BJ (cell line): ENCODE measurements around the gene ANG. TPM values are rescaled to one million over a fixed set of nuclear protein-coding genes. Genes with fewer than 3 reads are reported as not detected.
A peak's percentile ranks its signal among the peaks of the same experiment; 100 is the strongest.

Experiments
- CTCF ChIA-PET: fragments of 350-600 bp; formaldehyde crosslinking; extraction: SDS; loops from one replicate; lab custom pipeline; 2021; ENCODE audit warnings: antibody characterized with exemption, inconsistent platforms; lab: Yijun Ruan, JAX
- POLR2A ChIA-PET: fragments of 300-600 bp; sonication (Branson Sonifier 250); formaldehyde crosslinking; extraction: SDS; loops from one replicate; lab custom pipeline; 2021; ENCODE audit warnings: antibody characterized with exemption; lab: Charles Lee
- DNase-seq: peaks from one replicate; pipeline ENCODE4 v3.0.0-alpha.2; 2011; ENCODE audit warnings: low read depth
- H3K27me3 ChIP-seq: 2 replicates; pipeline ENCODE4 v1.6.0; 2011; ENCODE audit warnings: low read length; ENCODE audit not compliant: control insufficient read depth, insufficient read depth
- H3K36me3 ChIP-seq: 2 replicates; pipeline ENCODE4 v1.5.1; 2011; ENCODE audit warnings: low read length; ENCODE audit not compliant: control insufficient read depth, insufficient read depth
- H3K4me3 ChIP-seq: 2 replicates; pipeline ENCODE4 v1.5.1; 2011; ENCODE audit warnings: low read depth, mild to moderate bottlenecking, control low read depth, low read length
- polyA plus RNA-seq: library from polyadenylated mRNA; depleted of rRNA; stranded (reverse); fragments of >200 nt; gene quantifications from 2 replicates; pipeline ENCODE4 v1.2.3, GENCODE V29; 2011
- TF ChIP-seq, protein P1 (sequence below): IDR thresholded peaks from 2 replicates; pipeline ENCODE4 v1.5.1; 2011; ENCODE audit warnings: low read depth, mild to moderate bottlenecking, control low read depth, inconsistent platforms, low read length, moderate library complexity; ENCODE audit not compliant: insufficient read depth

The ANG gene
- polyA plus RNA-seq, 1 experiment: 12.7 TPM

DNA sequence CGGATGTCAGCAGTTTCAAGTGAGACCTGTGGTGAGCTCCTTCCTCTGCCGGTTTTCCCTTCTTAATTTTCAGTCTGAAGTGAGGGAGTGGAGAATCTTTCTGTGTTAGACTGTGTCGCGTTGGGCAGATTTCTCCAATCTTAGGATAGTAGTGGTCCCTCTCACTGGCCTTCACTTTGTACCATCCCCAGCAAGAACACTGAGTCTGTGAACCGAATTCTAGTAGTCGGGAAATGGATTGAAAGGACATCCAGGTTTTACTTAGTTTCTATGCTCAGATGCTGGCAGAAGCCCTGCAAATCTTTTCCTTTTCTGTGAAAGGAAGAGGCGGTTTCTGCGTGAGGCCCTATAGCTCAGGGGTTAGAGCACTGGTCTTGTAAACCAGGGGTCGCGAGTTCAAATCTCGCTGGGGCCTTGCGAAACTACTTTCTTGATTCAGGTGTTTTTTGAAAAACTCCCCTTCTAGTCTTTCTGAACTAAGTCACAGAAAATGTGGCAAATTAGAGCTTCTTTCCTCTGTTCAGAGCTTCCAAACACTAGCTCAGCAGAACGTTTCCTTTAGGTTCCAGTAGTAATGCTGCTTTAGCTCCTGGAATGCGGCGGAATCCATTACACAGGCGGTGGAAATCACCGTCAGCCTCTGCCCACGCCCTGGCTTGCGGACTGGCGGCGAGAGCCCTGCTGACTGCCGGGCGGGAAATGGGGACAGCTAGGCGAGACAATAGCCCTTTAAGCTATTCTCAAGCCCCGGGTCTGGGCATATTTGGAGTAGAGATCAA, 7.0 kb upstream of the ANG start:
- DNase-seq: no peak
- H3K4me3 ChIP-seq: peak overlapping the region; percentile 79
- ChIA-PET POLR2A (interaction anchor here (0.5 to 1.0 kb wide), 5 partner anchors 19 to 339 kb away, joined by 3 read pairs; partner anchors contain the start of gene PIP4P1), CTCF (interaction anchor here (0.8 to 4.1 kb wide), 10 partner anchors 9 to 354 kb away, joined by 3 to 19 read pairs (median 4); partner anchors contain the start of gene CCNB1IP1)
- TF ChIP-seq, protein P1, sequence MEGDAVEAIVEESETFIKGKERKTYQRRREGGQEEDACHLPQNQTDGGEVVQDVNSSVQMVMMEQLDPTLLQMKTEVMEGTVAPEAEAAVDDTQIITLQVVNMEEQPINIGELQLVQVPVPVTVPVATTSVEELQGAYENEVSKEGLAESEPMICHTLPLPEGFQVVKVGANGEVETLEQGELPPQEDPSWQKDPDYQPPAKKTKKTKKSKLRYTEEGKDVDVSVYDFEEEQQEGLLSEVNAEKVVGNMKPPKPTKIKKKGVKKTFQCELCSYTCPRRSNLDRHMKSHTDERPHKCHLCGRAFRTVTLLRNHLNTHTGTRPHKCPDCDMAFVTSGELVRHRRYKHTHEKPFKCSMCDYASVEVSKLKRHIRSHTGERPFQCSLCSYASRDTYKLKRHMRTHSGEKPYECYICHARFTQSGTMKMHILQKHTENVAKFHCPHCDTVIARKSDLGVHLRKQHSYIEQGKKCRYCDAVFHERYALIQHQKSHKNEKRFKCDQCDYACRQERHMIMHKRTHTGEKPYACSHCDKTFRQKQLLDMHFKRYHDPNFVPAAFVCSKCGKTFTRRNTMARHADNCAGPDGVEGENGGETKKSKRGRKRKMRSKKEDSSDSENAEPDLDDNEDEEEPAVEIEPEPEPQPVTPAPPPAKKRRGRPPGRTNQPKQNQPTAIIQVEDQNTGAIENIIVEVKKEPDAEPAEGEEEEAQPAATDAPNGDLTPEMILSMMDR: no peak
- no peaks in the 10 kb centered on the region for H3K36me3 ChIP-seq
- H3K27me3 ChIP-seq: no peaks in the 10 kb centered on the region

GRCh38 chr14:20682127-20682434, 6.5 kb upstream of the ANG start:
- no peak for DNase-seq
- no peaks in the 10 kb centered on the region for H3K27me3 ChIP-seq
- TF ChIP-seq, protein P1: no peak
- ChIA-PET POLR2A (interaction anchor here (0.6 to 1.0 kb wide), 4 partner anchors 20 to 221 kb away, joined by 3 read pairs; partner anchors contain the start of gene PIP4P1), CTCF (interaction anchor here (1.2 to 4.1 kb wide), 4 partner anchors 9 to 355 kb away, joined by 4 to 19 read pairs (median 12); partner anchors contain the start of gene CCNB1IP1)
- H3K36me3 ChIP-seq: no peaks in the 10 kb centered on the region
- peak overlapping the region; percentile 79 for H3K4me3 ChIP-seq

DNA sequence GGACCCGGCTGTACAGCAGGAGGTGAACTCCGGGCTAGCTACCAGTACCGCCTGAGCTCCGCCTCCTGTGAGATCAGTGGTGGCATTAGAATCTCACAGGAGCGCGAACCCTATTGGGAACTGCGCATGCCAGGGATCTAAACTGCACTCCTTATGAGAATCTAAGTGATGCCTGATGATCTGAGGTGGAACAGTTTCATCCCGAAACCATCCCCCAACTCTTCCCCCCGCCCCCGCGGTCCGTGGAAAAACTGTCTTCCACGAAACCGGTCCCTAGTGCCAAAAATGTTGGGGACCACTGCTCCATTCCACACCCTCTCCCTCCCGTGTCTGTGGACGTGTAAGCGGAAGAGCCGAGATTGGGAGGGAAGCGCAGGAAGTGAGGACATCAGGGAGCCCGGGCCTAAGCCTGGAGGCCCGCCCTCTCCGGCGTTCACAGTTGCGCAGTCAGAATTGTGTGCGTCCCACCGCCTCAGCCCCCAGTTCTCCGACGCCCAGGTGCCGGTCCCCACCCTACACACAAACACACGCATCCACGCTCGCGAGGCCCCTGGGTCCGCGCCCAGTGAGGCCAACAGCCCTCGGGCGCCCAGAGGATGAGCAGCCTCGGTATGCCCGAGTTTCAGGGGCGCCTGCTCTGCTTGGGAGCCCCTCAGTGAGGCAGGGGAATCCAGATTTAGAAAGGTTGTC, 6.0 kb upstream of the ANG start:
- ChIA-PET POLR2A (interaction anchor here (0.6 to 1.0 kb wide), 4 partner anchors 20 to 221 kb away, joined by 3 read pairs; partner anchors contain the start of gene PIP4P1), CTCF (interaction anchor here (0.7 to 4.1 kb wide), 6 partner anchors 8 to 355 kb away, joined by 3 to 19 read pairs (median 12); partner anchors contain the start of gene APEX1)
- TF ChIP-seq, protein P1: 0 out of 2 replicates have a peak, but pooled peaks have one; percentile 13
- H3K36me3 ChIP-seq: no peaks in the 10 kb centered on the region
- no peak for DNase-seq
- H3K27me3 ChIP-seq: no peaks in the 10 kb centered on the region
- H3K4me3 ChIP-seq: peak overlapping the region; percentile 79

DNA sequence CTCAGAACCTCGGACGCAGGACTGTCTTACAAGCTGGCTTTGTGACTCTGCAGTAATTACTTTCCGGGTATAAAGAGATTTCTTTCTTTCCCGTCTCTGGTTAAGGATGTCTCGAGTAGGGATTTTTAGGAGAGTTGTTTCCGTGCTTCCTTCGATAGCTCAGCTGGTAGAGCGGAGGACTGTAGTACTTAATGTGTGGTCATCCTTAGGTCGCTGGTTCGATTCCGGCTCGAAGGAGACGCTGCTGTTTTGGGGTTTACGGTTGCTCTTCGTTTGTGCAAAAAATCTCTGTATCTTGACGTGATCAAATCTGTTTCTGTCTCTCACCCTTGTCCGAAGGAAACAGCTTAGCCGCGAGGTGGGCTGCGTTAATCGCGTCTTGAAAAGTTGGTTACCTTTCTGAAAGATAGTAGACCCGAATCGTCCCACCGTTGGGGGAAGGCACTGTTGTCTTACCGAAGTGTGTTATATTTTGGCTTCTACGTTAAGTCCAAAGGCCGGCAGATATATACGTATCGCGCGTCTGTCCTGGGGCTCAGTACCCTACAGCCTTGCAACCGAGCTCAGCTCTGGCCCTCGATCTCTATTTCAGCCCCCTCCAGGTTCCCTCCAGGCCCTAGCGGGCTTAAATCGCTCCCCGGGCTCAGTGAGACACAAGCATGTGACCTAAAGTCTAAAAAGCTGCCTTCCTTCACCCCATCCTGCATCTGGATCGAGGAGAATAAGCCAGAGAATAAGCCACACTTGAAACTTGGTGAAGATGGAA, 5.3 kb upstream of the ANG start:
- ChIA-PET CTCF (interaction anchor here (0.7 to 3.7 kb wide), 7 partner anchors 12 to 355 kb away, joined by 3 to 18 read pairs (median 7); partner anchors contain the start of gene APEX1), POLR2A (no interaction called here)
- Histone ChIP-seq H3K36me3 (no peaks in the 10 kb centered on the region), H3K27me3 (no peaks in the 10 kb centered on the region), H3K4me3 (peak overlapping the region; percentile 79)
- peak; percentile 73 for DNase-seq
- TF ChIP-seq, protein P1: no peak
